HepG2 (cell line): Measurements from ENCODE around the gene KDM5C. TPM values are rescaled to one million over a fixed set of nuclear protein-coding genes. Genes with fewer than 3 reads are reported as not detected.

ENCODE experiments used
- ATAC-seq: fragments of 200-7000 bp; cut with Tn5 transposase; 3 replicates; pipeline ENCODE4 v1.9.1; 2020; ENCODE audit warnings: mild to moderate bottlenecking, moderate library complexity
- BruUV-seq: library from RNA; stranded (reverse); fragments of 400-500 nt; replicated peaks from 2 replicates; lab custom pipeline; 2021; lab: Mats Ljungman, UMichigan
- CTCF ChIA-PET: fragments of 300-600 bp; formaldehyde crosslinking; extraction: SDS; loops from one replicate; lab custom pipeline; 2021; ENCODE audit warnings: low total read pairs, inconsistent platforms, low intra/inter-chr PET ratio; lab: Yijun Ruan, JAX
- POLR2A ChIA-PET: fragments of 350-600 bp; sonication (Branson Sonifier 250); formaldehyde crosslinking; loops from one replicate; lab custom pipeline; 2020; ENCODE audit warnings: antibody characterized with exemption, inconsistent platforms; lab: Yijun Ruan, JAX
- DNase-seq: peaks from one replicate; pipeline ENCODE4 v3.0.0-alpha.2; 2015; ENCODE audit warnings: low spot score
- FAIRE-seq: peaks from 3 replicates; lab custom pipeline; 2011; peaks lifted over from hg19 to GRCh38; lab: Jason Lieb, UNC
- H2AFZ ChIP-seq: one replicate; pipeline ENCODE4 v1.6.1; 2011; ENCODE audit warnings: low read length, inconsistent platforms
- H3K27ac ChIP-seq: fragments of 300-600 bp; 3 replicates; pipeline ENCODE4 v1.8.0; 2011; ENCODE audit warnings: mixed run types, mild to moderate bottlenecking, mixed read lengths, low read length, inconsistent platforms; ENCODE audit not compliant: insufficient read depth; ENCODE audit errors: extremely low read length
- H3K27me3 ChIP-seq, 2 experiments: fragments of 200-600 bp in 1 of 2; 2 replicates in 1 of 2; 3 replicates in 1 of 2; pipeline versions ENCODE4 v1.6.0 to v1.8.0; 2011; ENCODE audit warnings: low read length in 2 of 2, mild to moderate bottlenecking in 2 of 2, moderate library complexity in 2 of 2, inconsistent platforms in 1 of 2; ENCODE audit not compliant: insufficient read depth in 2 of 2, control insufficient read depth in 1 of 2
- H3K36me3 ChIP-seq, 2 experiments: fragments of 200-600 bp in 1 of 2; replicated peaks in 1 of 2; 2 replicates in 1 of 2; 3 replicates in 1 of 2; pipeline versions ENCODE4 v1.5.1 to v1.8.0; 2011; ENCODE audit warnings: low read length in 2 of 2, inconsistent platforms in 1 of 2; ENCODE audit not compliant: insufficient read depth in 2 of 2, control insufficient read depth in 1 of 2
- H3K4me1 ChIP-seq: 2 replicates; pipeline ENCODE4 v1.5.1; 2012; ENCODE audit warnings: low read length, inconsistent platforms; ENCODE audit not compliant: insufficient read depth
- H3K4me2 ChIP-seq: 2 replicates; pipeline ENCODE4 v1.6.0; 2011; ENCODE audit warnings: low read depth, low read length, inconsistent platforms
- H3K4me3 ChIP-seq, 3 experiments: fragments of 200-600 bp in 1 of 3; sonication (generic), shearing (Covaris generic) in 1 of 3; replicated peaks in 1 of 3; 2 replicates each; pipeline ENCODE4 v1.5.1; 2011 to 2016; ENCODE audit warnings: low read length in 3 of 3, inconsistent platforms in 2 of 3, low read depth in 2 of 3, mild to moderate bottlenecking in 2 of 3, control low read depth in 1 of 3, mixed read lengths in 1 of 3; ENCODE audit not compliant: insufficient read depth in 1 of 3
- H3K79me2 ChIP-seq: one replicate; pipeline ENCODE4 v1.6.1; 2011; ENCODE audit warnings: low read length, inconsistent platforms; ENCODE audit not compliant: insufficient read depth
- H3K9ac ChIP-seq: 2 replicates; pipeline ENCODE4 v1.6.0; 2011; ENCODE audit warnings: mild to moderate bottlenecking, low read depth, low read length, inconsistent platforms; ENCODE audit not compliant: insufficient read depth
- H3K9me3 ChIP-seq: 2 replicates; pipeline ENCODE4 v1.5.1; 2012; ENCODE audit warnings: mild to moderate bottlenecking, low read length
- H4K20me1 ChIP-seq: 2 replicates; pipeline ENCODE4 v1.6.0; 2011; ENCODE audit warnings: inconsistent platforms, mild to moderate bottlenecking, low read length, moderate library complexity; ENCODE audit not compliant: insufficient read depth
- GMEB1 ChIP-seq: sonication (generic); formaldehyde crosslinking; IDR thresholded peaks from 2 replicates; pipeline ENCODE4 v1.5.1; 2020; ENCODE audit warnings: missing genetic modification reagents, mild to moderate bottlenecking, borderline replicate concordance
- HMG20B ChIP-seq: conservative IDR thresholded peaks from 2 replicates; pipeline ENCODE4 v1.6.1; 2016; ENCODE audit warnings: missing genetic modification reagents, missing compliant biosample characterization
- TCF7 ChIP-seq: sonication (generic); IDR thresholded peaks from 2 replicates; pipeline ENCODE4 v1.6.1; 2016; ENCODE audit warnings: antibody characterized with exemption, low read depth
- ZBTB49 ChIP-seq: sonication (generic); formaldehyde crosslinking; IDR thresholded peaks from 2 replicates; pipeline ENCODE4 v1.4.0; 2020; ENCODE audit warnings: missing genetic modification reagents, borderline replicate concordance
- ZNF224 ChIP-seq: sonication (generic); formaldehyde crosslinking; IDR thresholded peaks from 2 replicates; pipeline ENCODE4 v1.5.0; 2020; ENCODE audit warnings: mild to moderate bottlenecking, missing genetic modification reagents
- WGBS: methylation state at CpG from one replicate; pipeline ENCODE4 v1.1.6; 2017; ENCODE audit warnings: low lambda C conversion rate; 5-methylcytosine and 5-hydroxymethylcytosine counted together
- in situ Hi-C: cut with HindIII; loops from 2 replicates; pipeline ENCODE4 v1.10.0; 2017; ENCODE audit warnings: low pct_unique_long_range_greater_than_20kb; ENCODE audit not compliant: extremely low pct_ligation_motif_present
- intact Hi-C: fragments of 100-400 bp; cut with micrococcal nuclease; formaldehyde crosslinking; loops from one replicate; pipeline ENCODE4 v1.10.0; 2022; ENCODE audit not compliant: unreplicated experiment
- polyA plus RNA-seq, 8 experiments: library from polyadenylated mRNA; depleted of rRNA in 3 of 8; stranded (reverse) in 7 of 8; unstranded in 1 of 8; fragments of >200 nt; fragmentation: Illumina TruSeq in 4 of 8; extraction: Trizol in 4 of 8; gene quantifications; 2 replicates each; pipeline versions ENCODE4 v1.2.1 to v1.2.3, GENCODE V29; 2011 to 2016; ENCODE audit warnings: low read depth in 4 of 8, missing spikeins in 1 of 8, mixed read lengths in 1 of 8; ENCODE audit not compliant: insufficient read depth in 1 of 8
- total RNA-seq, 5 experiments: library from RNA; depleted of rRNA; stranded (reverse); fragments of >200 nt; fragmentation: Illumina TruSeq; extraction: Trizol; gene quantifications; 2 replicates each; pipeline ENCODE4 v1.2.3, GENCODE V29; 2016; ENCODE audit warnings: low read depth in 1 of 5
- TF ChIP-seq, protein P1 (sequence below): sonication (generic); formaldehyde crosslinking; IDR thresholded peaks from 2 replicates; pipeline ENCODE4 v1.5.0; 2020; ENCODE audit warnings: mild to moderate bottlenecking, missing genetic modification reagents, moderate library complexity
- TF ChIP-seq, protein P2 (sequence below): IDR thresholded peaks from 2 replicates; pipeline ENCODE4 v1.4.0; 2020; ENCODE audit warnings: mild to moderate bottlenecking, missing genetic modification reagents

The KDM5C gene
- total and polyA plus RNA-seq, 2 of the 13 experiments (the other 11 are each of a cell fraction or from before 2014, with no cell fraction given), result 32.5 to 34.0 TPM

DNA sequence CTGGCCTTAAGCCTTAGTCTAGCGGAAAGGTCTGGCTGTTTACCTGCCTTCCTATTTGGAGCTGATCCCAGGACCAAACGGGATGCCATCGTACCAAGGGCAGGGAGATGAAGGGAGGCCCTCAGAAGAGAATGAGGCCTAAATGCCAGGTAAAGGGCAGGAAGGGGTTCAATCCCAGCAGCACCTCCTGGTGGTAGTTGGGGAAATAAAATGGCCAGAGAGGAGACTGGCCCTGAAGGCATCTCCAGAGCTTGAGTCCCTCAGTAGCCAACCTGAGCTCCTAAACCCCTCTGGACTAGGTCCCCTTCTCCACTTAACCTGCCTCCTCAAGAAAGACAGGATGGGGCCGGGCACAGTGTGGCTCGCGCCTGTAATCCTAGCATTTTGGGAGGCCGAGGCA is 53.7 kb downstream of the KDM5C start:
- Histone ChIP-seq H3K4me2 (no peak overlapping the region), H3K4me1 (no peaks in the 10 kb centered on the region), H3K9me3 (no peaks in the 10 kb centered on the region), H3K36me3 (no peaks in the 10 kb centered on the region), H3K9ac (no peak overlapping the region), H3K27ac (no peak overlapping the region), H3K4me3 (no peak overlapping the region), H4K20me1 (no peaks in the 10 kb centered on the region), H2AFZ (no peak overlapping the region), H3K79me2 (no peaks in the 10 kb centered on the region), H3K27me3 (no peaks in the 10 kb centered on the region)
- BruUV-seq, result no TSS peak
- POLR2A ChIA-PET, result no interaction called here
- CTCF ChIA-PET, result no interaction called here
- DNase-seq (no peak), ATAC-seq (no peak), FAIRE-seq (no peak)
- TF ChIP-seq, protein P1, sequence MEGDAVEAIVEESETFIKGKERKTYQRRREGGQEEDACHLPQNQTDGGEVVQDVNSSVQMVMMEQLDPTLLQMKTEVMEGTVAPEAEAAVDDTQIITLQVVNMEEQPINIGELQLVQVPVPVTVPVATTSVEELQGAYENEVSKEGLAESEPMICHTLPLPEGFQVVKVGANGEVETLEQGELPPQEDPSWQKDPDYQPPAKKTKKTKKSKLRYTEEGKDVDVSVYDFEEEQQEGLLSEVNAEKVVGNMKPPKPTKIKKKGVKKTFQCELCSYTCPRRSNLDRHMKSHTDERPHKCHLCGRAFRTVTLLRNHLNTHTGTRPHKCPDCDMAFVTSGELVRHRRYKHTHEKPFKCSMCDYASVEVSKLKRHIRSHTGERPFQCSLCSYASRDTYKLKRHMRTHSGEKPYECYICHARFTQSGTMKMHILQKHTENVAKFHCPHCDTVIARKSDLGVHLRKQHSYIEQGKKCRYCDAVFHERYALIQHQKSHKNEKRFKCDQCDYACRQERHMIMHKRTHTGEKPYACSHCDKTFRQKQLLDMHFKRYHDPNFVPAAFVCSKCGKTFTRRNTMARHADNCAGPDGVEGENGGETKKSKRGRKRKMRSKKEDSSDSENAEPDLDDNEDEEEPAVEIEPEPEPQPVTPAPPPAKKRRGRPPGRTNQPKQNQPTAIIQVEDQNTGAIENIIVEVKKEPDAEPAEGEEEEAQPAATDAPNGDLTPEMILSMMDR (CRISPR knock-in tag), result peak; percentile 25; the same call in 1 of the 2 replicates
- TF ChIP-seq ZBTB49 (CRISPR knock-in tag), result no peak
- no peak for TF ChIP-seq GMEB1 (CRISPR knock-in tag)
- TF ChIP-seq ZNF224 (CRISPR knock-in tag), result no peak
- TF ChIP-seq, protein P2, sequence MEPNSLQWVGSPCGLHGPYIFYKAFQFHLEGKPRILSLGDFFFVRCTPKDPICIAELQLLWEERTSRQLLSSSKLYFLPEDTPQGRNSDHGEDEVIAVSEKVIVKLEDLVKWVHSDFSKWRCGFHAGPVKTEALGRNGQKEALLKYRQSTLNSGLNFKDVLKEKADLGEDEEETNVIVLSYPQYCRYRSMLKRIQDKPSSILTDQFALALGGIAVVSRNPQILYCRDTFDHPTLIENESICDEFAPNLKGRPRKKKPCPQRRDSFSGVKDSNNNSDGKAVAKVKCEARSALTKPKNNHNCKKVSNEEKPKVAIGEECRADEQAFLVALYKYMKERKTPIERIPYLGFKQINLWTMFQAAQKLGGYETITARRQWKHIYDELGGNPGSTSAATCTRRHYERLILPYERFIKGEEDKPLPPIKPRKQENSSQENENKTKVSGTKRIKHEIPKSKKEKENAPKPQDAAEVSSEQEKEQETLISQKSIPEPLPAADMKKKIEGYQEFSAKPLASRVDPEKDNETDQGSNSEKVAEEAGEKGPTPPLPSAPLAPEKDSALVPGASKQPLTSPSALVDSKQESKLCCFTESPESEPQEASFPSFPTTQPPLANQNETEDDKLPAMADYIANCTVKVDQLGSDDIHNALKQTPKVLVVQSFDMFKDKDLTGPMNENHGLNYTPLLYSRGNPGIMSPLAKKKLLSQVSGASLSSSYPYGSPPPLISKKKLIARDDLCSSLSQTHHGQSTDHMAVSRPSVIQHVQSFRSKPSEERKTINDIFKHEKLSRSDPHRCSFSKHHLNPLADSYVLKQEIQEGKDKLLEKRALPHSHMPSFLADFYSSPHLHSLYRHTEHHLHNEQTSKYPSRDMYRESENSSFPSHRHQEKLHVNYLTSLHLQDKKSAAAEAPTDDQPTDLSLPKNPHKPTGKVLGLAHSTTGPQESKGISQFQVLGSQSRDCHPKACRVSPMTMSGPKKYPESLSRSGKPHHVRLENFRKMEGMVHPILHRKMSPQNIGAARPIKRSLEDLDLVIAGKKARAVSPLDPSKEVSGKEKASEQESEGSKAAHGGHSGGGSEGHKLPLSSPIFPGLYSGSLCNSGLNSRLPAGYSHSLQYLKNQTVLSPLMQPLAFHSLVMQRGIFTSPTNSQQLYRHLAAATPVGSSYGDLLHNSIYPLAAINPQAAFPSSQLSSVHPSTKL (CRISPR knock-in tag), result no peak
- TF ChIP-seq TCF7, result no peak
- no peak for TF ChIP-seq HMG20B (CRISPR knock-in tag)
- in situ Hi-C loops, result no loop called here
- WGBS, result 75% methylated on average over 2 of the region's 7 CpGs
- intact Hi-C loops, result no loop called here
